ENCODE results near the gene WWOX. TPM values are rescaled to one million over a fixed set of nuclear protein-coding genes. Genes with fewer than 3 reads are reported as not detected.

WWOX gene
- total and polyA plus RNA-seq, 2 of the 4 experiments (the other 2 are of a cell fraction), result 2.7 to 5.4 TPM

DNA sequence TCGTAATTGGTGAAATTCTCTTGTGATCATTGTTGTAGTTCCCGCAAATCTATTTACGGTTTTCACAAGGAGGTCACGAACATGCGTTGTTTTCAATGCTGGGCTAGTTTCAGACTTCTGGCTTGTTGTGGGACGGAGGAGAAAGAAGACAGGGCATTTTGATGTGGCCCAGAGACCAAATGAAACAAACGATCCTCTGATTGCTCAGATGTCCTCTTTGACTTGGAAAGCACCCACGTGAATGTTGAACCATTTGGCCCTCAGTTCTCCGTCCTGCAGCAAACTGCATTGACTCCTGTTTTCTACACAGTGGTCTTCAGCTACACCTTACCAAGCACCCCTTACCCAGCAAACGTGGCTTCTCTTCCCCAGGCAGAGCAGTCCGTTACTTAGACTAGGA is 391.0 kb downstream of the WWOX start:
- no peak overlapping the region for H3K4ac ChIP-seq (ENCODE audit: low read depth, low read length)
- intact Hi-C loops (cut with micrococcal nuclease) (no loop called here), dilution Hi-C loops (cut with HindIII; ENCODE audit: low sequenced_read_pairs, unreplicated experiment) (no loop called here), in situ Hi-C loops (cut with MboI; ENCODE audit: low sequenced_read_pairs) (no loop called here)
- H3K4me1 ChIP-seq (ENCODE audit: control insufficient read depth, insufficient read depth, low read length), result no peaks in the 10 kb centered on the region
- H2BK15ac ChIP-seq (ENCODE audit: low read depth, low read length), result no peak overlapping the region
- no peaks in the 10 kb centered on the region for H3K36me3 ChIP-seq (ENCODE audit: control insufficient read depth, insufficient read depth, low read length)
- H3K14ac ChIP-seq (replicated peaks; ENCODE audit: low read depth, low read length), result no peak overlapping the region
- no peaks in the 10 kb centered on the region for H3K79me1 ChIP-seq (ENCODE audit: low read depth in 1 of 2, low read length in 2 of 2)
- no peak overlapping the region for H2AK9ac ChIP-seq (replicated peaks; ENCODE audit: low read depth, low read length, poor library complexity)
- BruUV-seq (replicated peaks), result no TSS peak
- H4K91ac ChIP-seq (ENCODE audit: insufficient read depth, low read depth, low read length), result no peak overlapping the region
- no peak overlapping the region for H3K4me2 ChIP-seq (ENCODE audit: low read depth, low read length)
- no peak overlapping the region for H4K8ac ChIP-seq (ENCODE audit: low read depth in 2 of 2, low read length in 2 of 2)
- no peak overlapping the region for H3K4me3 ChIP-seq (ENCODE audit: insufficient read depth, low read depth, low read length)
- WGBS, 2 experiments (ENCODE audit: extremely low coverage in 2 of 2, insufficient read length in 1 of 2), result 52% methylated on average over 11 of the region's 11 CpGs; no CpG with 5 or more reads in 1 of the 2 experiments
- H3K27me3 ChIP-seq (ENCODE audit: control insufficient read depth, insufficient read depth, low read length), result no peaks in the 10 kb centered on the region
- H3K9me1 ChIP-seq (ENCODE audit: insufficient read depth, low read length), result no peaks in the 10 kb centered on the region
- no peak overlapping the region for H3K9ac ChIP-seq (ENCODE audit: low read depth, low read length)
- no peak for TF ChIP-seq CEBPB (IDR thresholded peaks at IDR 0.05; ENCODE audit: low read depth, low read length)
- no peak for TF ChIP-seq MAFK (IDR thresholded peaks at IDR 0.05; ENCODE audit: low read depth, low read length)
- no peak for TF ChIP-seq MXI1 (IDR thresholded peaks at IDR 0.05; ENCODE audit: borderline replicate concordance, low read depth, low read length)
- no peak for TF ChIP-seq SMC3 (IDR thresholded peaks at IDR 0.05; ENCODE audit: low read depth, low read length)
- no peak overlapping the region for H3K18ac ChIP-seq (ENCODE audit: low read depth, low read length)
- no peak overlapping the region for H2BK120ac ChIP-seq (ENCODE audit: low read depth, low read length)
- no peak overlapping the region for H2AK5ac ChIP-seq (ENCODE audit: low read depth, low read length)
- peaks cover 29% of the 10 kb centered on the region for H3K9me3 ChIP-seq (ENCODE audit: control insufficient read depth, insufficient read depth, low read length)
- no peak overlapping the region for H4K5ac ChIP-seq (ENCODE audit: low read depth, low read length)
- no peak overlapping the region for H2AFZ ChIP-seq (replicated peaks; ENCODE audit: low read length, poor library complexity)
- H3K23ac ChIP-seq (ENCODE audit: low read depth, low read length), result no peak overlapping the region
- H2BK20ac ChIP-seq (ENCODE audit: low read depth, low read length), result no peak overlapping the region
- no peaks in the 10 kb centered on the region for H4K20me1 ChIP-seq (ENCODE audit: insufficient read depth, low read length)
- ATAC-seq (ENCODE audit: low read depth) (no peak), DNase-seq (no peak)
- no peak overlapping the region for H3K56ac ChIP-seq (ENCODE audit: extremely low read depth, insufficient read depth, low read length)
- CTCF ChIA-PET, result no interaction called here
- no peak overlapping the region for H2BK5ac ChIP-seq (ENCODE audit: low read depth, low read length, poor library complexity, severe bottlenecking)
- POLR2A ChIA-PET (ENCODE audit: unreplicated experiment), result no interaction called here
- no peak overlapping the region for H3K27ac ChIP-seq (ENCODE audit: insufficient read depth, low read length)
